WTC11 (cell line): ENCODE data around the gene CDH12. TPM values are rescaled to one million over a fixed set of nuclear protein-coding genes. Genes with fewer than 3 reads are reported as not detected.

Experiments used
- ATAC-seq: fragments of 200-7000 bp; cut with Tn5 transposase; 2 replicates; pipeline ENCODE4 v1.10.0; 2021; ENCODE audit warnings: mild to moderate bottlenecking, moderate library complexity
- CTCF ChIA-PET: fragments of 300-600 bp; sonication (Branson Sonifier 250); formaldehyde crosslinking; loops from one replicate; lab custom pipeline; 2021; ENCODE audit warnings: antibody characterized with exemption; lab: Charles Lee
- POLR2A ChIA-PET: fragments of 350-600 bp; sonication (Branson Sonifier 250); formaldehyde crosslinking; loops from one replicate; lab custom pipeline; 2021; ENCODE audit warnings: antibody characterized with exemption; lab: Charles Lee
- DNase-seq: peaks from one replicate; pipeline ENCODE4 v3.0.0; 2021; ENCODE audit warnings: low spot score
- H3K27ac Mint-ChIP-seq: 2 replicates; pipeline ENCODE4 v1.8.0; 2021; ENCODE audit warnings: mixed read lengths
- H3K27me3 Mint-ChIP-seq: 2 replicates; pipeline ENCODE4 v1.8.0; 2021; ENCODE audit warnings: low read depth, mild to moderate bottlenecking, moderate library complexity, mixed read lengths
- H3K36me3 Mint-ChIP-seq: 2 replicates; pipeline ENCODE4 v1.8.0; 2021; ENCODE audit warnings: mixed read lengths
- H3K4me1 Mint-ChIP-seq: 2 replicates; pipeline ENCODE4 v1.8.0; 2022; ENCODE audit warnings: mixed read lengths
- H3K4me3 Mint-ChIP-seq: 2 replicates; pipeline ENCODE4 v1.8.0; 2021; ENCODE audit warnings: mild to moderate bottlenecking, moderate library complexity, mixed read lengths
- H3K9me3 Mint-ChIP-seq: 2 replicates; pipeline ENCODE4 v1.8.0; 2021; ENCODE audit warnings: mixed read lengths
- ATF2 ChIP-seq: sonication (generic); formaldehyde crosslinking; IDR thresholded peaks from 2 replicates; pipeline ENCODE4 v1.8.1; 2022; ENCODE audit warnings: low read depth, missing genetic modification reagents, borderline replicate concordance
- GABPB1 ChIP-seq: sonication (generic); formaldehyde crosslinking; IDR thresholded peaks from 2 replicates; pipeline ENCODE4 v1.8.1; 2023; ENCODE audit warnings: mild to moderate bottlenecking, missing genetic modification reagents
- GRHL2 ChIP-seq: fragments of 250-450 bp; sonication (Bioruptor Pico); IDR thresholded peaks from 2 replicates; pipeline ENCODE4 v1.8.0; 2022; ENCODE audit warnings: mild to moderate bottlenecking, moderate library complexity; ENCODE audit not compliant: insufficient replicate concordance, severe bottlenecking
- GTF2I ChIP-seq: fragments of 250-450 bp; sonication (Bioruptor Pico); conservative IDR thresholded peaks from 2 replicates; pipeline ENCODE4 v1.4.0; 2021; ENCODE audit warnings: mild to moderate bottlenecking
- HMGA2 ChIP-seq: fragments of 250-450 bp; sonication (Bioruptor Pico); IDR thresholded peaks from 2 replicates; pipeline ENCODE4 v1.4.0; 2021; ENCODE audit warnings: mild to moderate bottlenecking, moderate library complexity
- IRF1 ChIP-seq: sonication (generic); formaldehyde crosslinking; IDR thresholded peaks from 2 replicates; pipeline ENCODE4 v1.8.0; 2023; ENCODE audit warnings: missing genetic modification reagents
- KAT7 ChIP-seq: sonication (generic); formaldehyde crosslinking; IDR thresholded peaks from 2 replicates; pipeline ENCODE4 v1.8.1; 2023; ENCODE audit warnings: missing genetic modification reagents, mild to moderate bottlenecking, borderline replicate concordance
- NFE2L1 ChIP-seq: sonication (generic); formaldehyde crosslinking; IDR thresholded peaks from 2 replicates; pipeline ENCODE4 v1.8.1; 2023; ENCODE audit warnings: missing genetic modification reagents
- NR1H2 ChIP-seq: sonication (generic); formaldehyde crosslinking; IDR thresholded peaks from 2 replicates; pipeline ENCODE4 v1.9.0; 2021; ENCODE audit warnings: mild to moderate bottlenecking, moderate library complexity, missing genetic modification reagents
- NR3C1 ChIP-seq: sonication (generic); formaldehyde crosslinking; conservative IDR thresholded peaks from 2 replicates; pipeline ENCODE4 v1.8.1; 2023; ENCODE audit warnings: low read depth, mild to moderate bottlenecking, missing genetic modification reagents
- PRDM15 ChIP-seq: sonication (generic); formaldehyde crosslinking; IDR thresholded peaks from 2 replicates; pipeline ENCODE4 v1.8.0; 2022; ENCODE audit warnings: missing genetic modification reagents
- PRRX2 ChIP-seq: fragments of 250-450 bp; sonication (Bioruptor Pico); IDR thresholded peaks from 2 replicates; pipeline ENCODE4 v1.8.0; 2021; ENCODE audit warnings: mild to moderate bottlenecking
- SOX15 ChIP-seq: fragments of 250-450 bp; sonication (Bioruptor Pico); IDR thresholded peaks from 2 replicates; pipeline ENCODE4 v1.9.0; 2021; ENCODE audit warnings: mild to moderate bottlenecking
- ZBTB21 ChIP-seq: sonication (generic); formaldehyde crosslinking; IDR thresholded peaks from 2 replicates; pipeline ENCODE4 v1.8.1; 2023; ENCODE audit warnings: mild to moderate bottlenecking, missing genetic modification reagents, borderline replicate concordance
- ZMAT4 ChIP-seq: fragments of 250-450 bp; sonication (Bioruptor Pico); IDR thresholded peaks from 2 replicates; pipeline ENCODE4 v1.9.0; 2021; ENCODE audit warnings: mild to moderate bottlenecking
- ZNF263 ChIP-seq: sonication (generic); formaldehyde crosslinking; IDR thresholded peaks from 2 replicates; pipeline ENCODE4 v1.8.1; 2022; ENCODE audit warnings: low read depth, mild to moderate bottlenecking, moderate library complexity, missing genetic modification reagents
- ZNF512 ChIP-seq: sonication (generic); formaldehyde crosslinking; IDR thresholded peaks from 2 replicates; pipeline ENCODE4 v1.8.1; 2022; ENCODE audit warnings: missing genetic modification reagents, borderline replicate concordance
- total RNA-seq: library from RNA; stranded (reverse); gene quantifications from 3 replicates; pipeline ENCODE4 v1.2.3, GENCODE V29; 2021
- TF ChIP-seq, protein P1 (sequence below): sonication (generic); formaldehyde crosslinking; IDR thresholded peaks from 2 replicates; pipeline ENCODE4 v1.8.1; 2023; ENCODE audit warnings: mild to moderate bottlenecking, missing genetic modification reagents
- TF ChIP-seq, protein P2 (sequence below): sonication (generic); formaldehyde crosslinking; IDR thresholded peaks from 2 replicates; pipeline ENCODE4 v1.8.0; 2022; ENCODE audit warnings: mild to moderate bottlenecking, missing genetic modification reagents

CDH12 gene
- total RNA-seq, 1 experiment from 2014 or later, result not detected

DNA sequence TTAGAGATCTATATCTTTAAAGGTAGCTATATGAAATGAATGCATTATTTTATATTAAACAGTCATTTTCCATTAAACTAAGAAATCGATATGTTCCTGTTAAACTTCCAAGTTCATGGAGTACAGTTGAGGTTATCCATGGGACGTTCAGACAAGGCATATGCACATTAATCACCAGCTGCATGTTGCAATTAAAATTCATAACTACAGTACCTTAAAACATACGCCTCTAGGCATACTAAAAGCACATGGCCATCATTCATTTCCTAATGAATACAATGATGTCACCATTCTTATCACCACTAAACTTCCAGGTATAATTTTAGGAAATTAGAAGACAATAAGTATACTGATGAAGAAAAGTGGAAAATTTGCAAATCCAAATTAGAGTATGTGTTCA lies 174.3 kb downstream of the CDH12 start:
- DNase-seq (no peak), ATAC-seq (no peak)
- Mint-ChIP-seq H3K27me3 (no peaks in the 10 kb centered on the region), H3K27ac (no peak overlapping the region), H3K4me3 (no peak overlapping the region), H3K36me3 (peaks cover 17% of the 10 kb centered on the region), H3K4me1 (peaks cover 13% of the 10 kb centered on the region), H3K9me3 (peaks cover 23% of the 10 kb centered on the region)
- POLR2A ChIA-PET, result no interaction called here
- CTCF ChIA-PET, result no interaction called here
- TF ChIP-seq, protein P1, sequence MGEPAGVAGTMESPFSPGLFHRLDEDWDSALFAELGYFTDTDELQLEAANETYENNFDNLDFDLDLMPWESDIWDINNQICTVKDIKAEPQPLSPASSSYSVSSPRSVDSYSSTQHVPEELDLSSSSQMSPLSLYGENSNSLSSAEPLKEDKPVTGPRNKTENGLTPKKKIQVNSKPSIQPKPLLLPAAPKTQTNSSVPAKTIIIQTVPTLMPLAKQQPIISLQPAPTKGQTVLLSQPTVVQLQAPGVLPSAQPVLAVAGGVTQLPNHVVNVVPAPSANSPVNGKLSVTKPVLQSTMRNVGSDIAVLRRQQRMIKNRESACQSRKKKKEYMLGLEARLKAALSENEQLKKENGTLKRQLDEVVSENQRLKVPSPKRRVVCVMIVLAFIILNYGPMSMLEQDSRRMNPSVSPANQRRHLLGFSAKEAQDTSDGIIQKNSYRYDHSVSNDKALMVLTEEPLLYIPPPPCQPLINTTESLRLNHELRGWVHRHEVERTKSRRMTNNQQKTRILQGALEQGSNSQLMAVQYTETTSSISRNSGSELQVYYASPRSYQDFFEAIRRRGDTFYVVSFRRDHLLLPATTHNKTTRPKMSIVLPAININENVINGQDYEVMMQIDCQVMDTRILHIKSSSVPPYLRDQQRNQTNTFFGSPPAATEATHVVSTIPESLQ (CRISPR knock-in tag), result no peak
- no peak for TF ChIP-seq ZBTB21 (CRISPR knock-in tag)
- TF ChIP-seq GTF2I (CRISPR knock-in tag), result no peak
- TF ChIP-seq GABPB1, result no peak
- TF ChIP-seq ZNF512 (CRISPR knock-in tag), result no peak
- TF ChIP-seq PRDM15, result no peak
- TF ChIP-seq, protein P2, sequence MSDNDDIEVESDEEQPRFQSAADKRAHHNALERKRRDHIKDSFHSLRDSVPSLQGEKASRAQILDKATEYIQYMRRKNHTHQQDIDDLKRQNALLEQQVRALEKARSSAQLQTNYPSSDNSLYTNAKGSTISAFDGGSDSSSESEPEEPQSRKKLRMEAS, result no peak
- TF ChIP-seq KAT7 (CRISPR knock-in tag), result no peak
- TF ChIP-seq NR3C1 (CRISPR knock-in tag), result no peak
- no peak for TF ChIP-seq GRHL2 (CRISPR knock-in tag)
- TF ChIP-seq ZMAT4 (CRISPR knock-in tag), result no peak
- no peak for TF ChIP-seq ZNF263 (CRISPR knock-in tag)
- no peak for TF ChIP-seq NFE2L1
- no peak for TF ChIP-seq HMGA2 (CRISPR knock-in tag)
- TF ChIP-seq SOX15 (CRISPR knock-in tag), result no peak
- TF ChIP-seq NR1H2 (CRISPR knock-in tag), result no peak
- TF ChIP-seq IRF1 (CRISPR knock-in tag), result no peak
- TF ChIP-seq PRRX2 (CRISPR knock-in tag), result no peak
- TF ChIP-seq ATF2, result no peak
